Fibroblast of gingiva (primary cell): ENCODE measurements around the gene KCNJ10.
"Not testable (repeated sequence)": the region's sequence is repeated elsewhere in the genome, so short reads cannot be mapped to it uniquely, and the experiment has no call there.

ENCODE experiments used
- DNase-seq: peaks from one replicate; pipeline ENCODE4 v3.0.0-alpha.2; 2011; ENCODE audit warnings: low read depth

Gene KCNJ10

GRCh38 chr1:160069460-160070231, at the start of gene KCNJ10:
Gene KCNJ10 (minus strand): TSS chr1:160070160. CDS start chr1:160042532, 27,628 bp downstream.
- DNase-seq, result no peak

- no peak for DNase-seq
These were observed 49.0 kb upstream of the KCNJ10 start for GRCh38 chr1:160118928-160119327.

DNA sequence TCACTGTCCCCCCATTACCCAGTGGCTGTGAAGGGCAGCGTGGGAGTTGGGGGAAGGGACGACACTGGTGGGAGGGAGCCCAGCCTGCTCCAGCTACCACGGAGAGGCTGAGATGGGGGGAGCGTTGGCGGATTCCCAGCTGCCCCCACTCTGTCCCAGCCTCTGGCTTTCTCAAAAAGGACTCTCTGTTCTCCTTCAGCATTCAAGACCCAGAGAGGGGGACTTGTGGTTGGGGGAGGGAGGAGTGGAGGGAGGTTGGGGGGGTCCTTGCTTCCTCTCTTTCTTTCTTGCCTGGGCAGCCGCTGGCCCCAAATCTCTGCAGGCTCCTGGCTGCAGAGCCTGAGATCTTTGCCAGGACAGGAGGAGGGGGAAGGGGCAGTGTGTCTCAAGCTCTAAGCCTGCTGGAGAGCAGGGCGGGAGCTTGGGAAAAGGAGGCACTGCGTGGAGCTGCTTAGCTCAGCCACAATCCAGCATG, 47.8 kb upstream of the KCNJ10 start:
- peak; percentile 23 for DNase-seq

GRCh38 chr1:160117300-160117699, 47.3 kb upstream of the KCNJ10 start:
- no peak for DNase-seq

- peak; percentile 40 for DNase-seq
These were observed 46.6 kb upstream of the KCNJ10 start for GRCh38 chr1:160116283-160117147.

GRCh38 chr1:160115545-160116282, 45.8 kb upstream of the KCNJ10 start, which contains the start of gene ATP1A2:
Gene ATP1A2 (plus strand): TSS chr1:160115759. CDS start chr1:160115862, 103 bp downstream.
- DNase-seq, result no peak

GRCh38 chr1:160114085-160114484, 44.1 kb upstream of the KCNJ10 start:
- DNase-seq, result no peak

- DNase-seq, result no peak
These were observed 43.4 kb upstream of the KCNJ10 start for GRCh38 chr1:160113407-160113806.

GRCh38 chr1:160112357-160112756, 42.4 kb upstream of the KCNJ10 start:
- DNase-seq, result no peak

GRCh38 chr1:160111462-160111861, 41.5 kb upstream of the KCNJ10 start:
- not testable (repeated sequence) for DNase-seq

GRCh38 chr1:160109686-160110085, 39.7 kb upstream of the KCNJ10 start:
- no peak for DNase-seq

GRCh38 chr1:160108888-160109662, 39.1 kb upstream of the KCNJ10 start:
- peak; percentile 45 for DNase-seq

- no peak for DNase-seq
These were observed 37.6 kb upstream of the KCNJ10 start for GRCh38 chr1:160107512-160107911.

- no peak for DNase-seq
These were observed 35.2 kb upstream of the KCNJ10 start for GRCh38 chr1:160105155-160105554.

GRCh38 chr1:160104486-160104885, 34.5 kb upstream of the KCNJ10 start:
- no peak for DNase-seq

DNA sequence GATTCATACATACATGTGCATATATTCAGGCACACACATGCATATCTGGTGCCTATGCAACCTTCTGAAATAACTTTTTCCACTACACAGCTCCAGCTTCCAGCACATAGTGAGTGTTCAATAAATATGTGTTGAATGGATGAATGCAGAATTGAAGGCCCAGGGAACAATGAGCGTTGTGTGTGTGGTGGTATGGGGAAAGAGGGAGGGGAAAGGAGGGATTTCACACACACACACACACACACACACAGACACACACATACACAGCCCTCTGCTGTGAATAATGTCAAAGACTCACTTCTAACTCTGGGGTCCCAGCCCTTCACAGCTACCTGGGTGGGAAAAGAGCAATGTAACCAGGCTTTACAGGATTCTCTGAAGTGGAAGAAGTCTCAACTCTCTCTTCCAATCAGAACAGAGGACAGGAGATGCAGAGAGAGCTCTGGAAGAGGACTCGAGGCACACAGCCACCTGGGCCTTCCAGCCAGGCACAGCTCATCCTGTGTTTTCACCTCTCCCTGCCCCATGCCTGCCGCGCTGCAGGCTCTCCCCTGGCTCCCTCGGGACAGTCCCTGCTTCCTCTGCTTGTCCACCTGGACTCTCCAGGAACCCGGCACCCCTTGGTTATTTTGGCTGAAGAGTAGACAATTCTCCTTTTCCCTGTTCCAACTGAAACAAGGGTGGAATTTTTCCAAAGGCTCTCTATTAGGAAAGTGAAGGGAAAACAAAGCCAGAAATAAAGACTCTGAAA, 33.9 kb upstream of the KCNJ10 start:
- no peak for DNase-seq

- no peak for DNase-seq
These were observed 32.0 kb upstream of the KCNJ10 start for GRCh38 chr1:160101717-160102522.

- peak; percentile 42 for DNase-seq
These were observed 31.2 kb upstream of the KCNJ10 start for GRCh38 chr1:160101037-160101716.

DNA sequence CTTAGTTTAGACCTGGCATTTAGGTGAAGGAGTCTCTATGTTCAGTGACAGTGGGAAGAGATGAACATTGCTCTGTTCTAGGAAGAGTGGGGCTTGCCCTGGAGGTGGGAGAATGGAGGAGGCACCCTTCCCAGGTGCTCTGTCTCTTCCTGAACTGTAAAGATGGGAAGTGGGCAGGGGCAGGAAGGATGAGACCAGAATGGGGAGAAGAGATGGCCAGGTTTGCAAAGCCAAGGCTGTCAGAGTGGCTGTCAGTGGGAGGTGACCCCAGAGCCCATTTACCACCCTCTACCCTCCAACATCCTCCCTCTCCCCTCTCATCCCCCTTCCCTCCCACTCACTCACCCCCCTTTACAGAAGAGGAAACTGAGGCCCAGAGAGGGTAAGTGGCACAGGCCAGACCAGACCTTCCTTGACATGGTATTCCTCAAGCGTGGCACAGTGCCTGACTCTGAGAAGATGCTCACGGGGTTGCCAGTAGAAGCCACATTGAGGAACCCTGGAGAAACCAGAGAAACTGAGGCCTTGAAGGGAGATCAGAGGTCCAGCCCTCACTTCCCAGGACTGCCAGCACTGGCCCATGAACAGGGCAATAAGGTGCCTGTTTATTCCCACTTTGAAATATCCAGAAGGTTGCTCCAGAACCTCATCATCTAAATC, 29.9 kb upstream of the KCNJ10 start:
- DNase-seq, result no peak
